Endothelial cell of umbilical vein (primary cell): ENCODE data around the gene SLC22A23. TPM values are rescaled to one million over a fixed set of nuclear protein-coding genes. Genes with fewer than 3 reads are reported as not detected.

Experiments used
- BruUV-seq: library from RNA; stranded (reverse); fragments of 400-500 nt; replicated peaks from 2 replicates; lab custom pipeline; 2021; lab: Mats Ljungman, UMichigan
- CTCF ChIA-PET: fragments of 300-600, 350-600 bp; sonication (Branson Sonifier 250); formaldehyde crosslinking; loops from one replicate; lab custom pipeline; 2021; ENCODE audit warnings: antibody characterized with exemption, inconsistent platforms; lab: Charles Lee
- POLR2A ChIA-PET: fragments of 300-600, 350-600 bp; sonication (Branson Sonifier 250); formaldehyde crosslinking; loops from one replicate; lab custom pipeline; 2021; ENCODE audit warnings: antibody characterized with exemption, inconsistent platforms; lab: Charles Lee
- DNase-seq: peaks from one replicate; pipeline ENCODE4 v3.0.0-alpha.2; 2011; ENCODE audit warnings: low read depth, low spot score
- FAIRE-seq: peaks from 2 replicates; lab custom pipeline; 2011; peaks lifted over from hg19 to GRCh38; lab: Jason Lieb, UNC
- H2AFZ ChIP-seq: 2 replicates; pipeline ENCODE4 v1.6.0; 2012; ENCODE audit warnings: low read depth, low read length, control low read depth, inconsistent platforms
- H3K27ac ChIP-seq: 2 replicates; pipeline ENCODE4 v1.5.1; 2011; ENCODE audit warnings: low read depth, mild to moderate bottlenecking, control low read depth, low read length, moderate library complexity; ENCODE audit not compliant: insufficient read depth
- H3K27me3 ChIP-seq, 2 experiments: 2 replicates each; pipeline versions ENCODE4 v1.6.0 to v1.6.1; 2011; ENCODE audit warnings: low read length in 2 of 2, mixed read lengths in 1 of 2; ENCODE audit not compliant: control insufficient read depth in 2 of 2, insufficient read depth in 2 of 2
- H3K36me3 ChIP-seq, 2 experiments: 2 replicates in 1 of 2; 3 replicates in 1 of 2; pipeline ENCODE4 v1.5.1; 2011; ENCODE audit warnings: low read length in 2 of 2, mild to moderate bottlenecking in 1 of 2, moderate library complexity in 1 of 2; ENCODE audit not compliant: control insufficient read depth in 2 of 2, insufficient read depth in 2 of 2; ENCODE audit errors: extremely low read depth in 1 of 2
- H3K4me1 ChIP-seq: 3 replicates; pipeline ENCODE4 v1.5.1; 2011; ENCODE audit warnings: mild to moderate bottlenecking, low read length; ENCODE audit not compliant: control insufficient read depth, insufficient read depth; ENCODE audit errors: extremely low read depth
- H3K4me2 ChIP-seq: 2 replicates; pipeline ENCODE4 v1.6.1; 2011; ENCODE audit warnings: low read length, control low read depth, mixed read lengths; ENCODE audit not compliant: insufficient read depth
- H3K4me3 ChIP-seq, 3 experiments: fragments of 200-600 bp in 1 of 3; sonication (generic), shearing (Covaris generic) in 1 of 3; replicated peaks in 1 of 3; 2 replicates each; pipeline ENCODE4 v1.5.1; 2011 to 2016; ENCODE audit warnings: control low read depth in 3 of 3, low read length in 3 of 3, mild to moderate bottlenecking in 2 of 3, inconsistent platforms in 1 of 3, low read depth in 1 of 3, moderate library complexity in 1 of 3; ENCODE audit not compliant: insufficient read depth in 1 of 3
- H3K79me2 ChIP-seq: 2 replicates; pipeline ENCODE4 v1.6.0; 2012; ENCODE audit warnings: low read length, inconsistent platforms; ENCODE audit not compliant: control insufficient read depth, insufficient read depth
- H3K9ac ChIP-seq: replicated peaks from 2 replicates; pipeline ENCODE3; 2011; ENCODE audit warnings: low read length, control low read depth; ENCODE audit not compliant: insufficient read depth; ENCODE audit errors: extremely low read depth
- H3K9me1 ChIP-seq: replicated peaks from 3 replicates; pipeline ENCODE4 v1.6.0; 2011; ENCODE audit warnings: mild to moderate bottlenecking, low read length; ENCODE audit not compliant: control insufficient read depth, insufficient read depth; ENCODE audit errors: extremely low read depth
- H3K9me3 ChIP-seq: replicated peaks from 2 replicates; pipeline ENCODE4 v1.5.1; 2012; ENCODE audit warnings: low read length, inconsistent platforms; ENCODE audit not compliant: control insufficient read depth, insufficient read depth
- H4K20me1 ChIP-seq: replicated peaks from 2 replicates; pipeline ENCODE3; 2011; ENCODE audit warnings: mild to moderate bottlenecking, low read length; ENCODE audit not compliant: control insufficient read depth, insufficient read depth; ENCODE audit errors: extremely low read depth
- CTCF ChIP-seq, 2 donors: IDR thresholded peaks; 1 replicate in 1 of 2; 2 replicates in 1 of 2; pipeline ENCODE4 v1.5.1; 2011; ENCODE audit warnings: low read length in 2 of 2, mild to moderate bottlenecking in 2 of 2, moderate library complexity in 2 of 2, control low read depth in 1 of 2, inconsistent platforms in 1 of 2, low read depth in 1 of 2; ENCODE audit not compliant: insufficient read depth in 1 of 2; ENCODE audit errors: extremely low read depth in 1 of 2
- FOS ChIP-seq: IDR thresholded peaks from 2 replicates; pipeline ENCODE4 v1.6.1; 2011; ENCODE audit warnings: mild to moderate bottlenecking, low read length, moderate library complexity, borderline replicate concordance; ENCODE audit not compliant: insufficient read depth
- dilution Hi-C: fragments of 300-500 bp; cut with MboI; formaldehyde crosslinking; loops from one replicate; pipeline ENCODE4 v1.15.0; 2019; ENCODE audit warnings: low sequenced_read_pairs; ENCODE audit not compliant: extremely low pct_ligation_motif_present
- intact Hi-C: fragments of 100-400 bp; cut with micrococcal nuclease; formaldehyde crosslinking; loops from one replicate; pipeline ENCODE4 v1.10.0; 2022
- polyA plus RNA-seq, 4 experiments: library from polyadenylated mRNA; depleted of rRNA in 3 of 4; stranded (reverse) in 3 of 4; unstranded in 1 of 4; fragments of >200 nt; gene quantifications; 2 replicates each; pipeline versions ENCODE4 v1.2.1 to v1.2.3, GENCODE V29; 2011 to 2012; ENCODE audit warnings: missing spikeins in 1 of 4
- total RNA-seq: library from RNA; stranded (reverse); gene quantifications from 2 replicates; pipeline ENCODE4 v1.2.3, GENCODE V29; 2021

Gene SLC22A23
- total and polyA plus RNA-seq, 2 donors (not counting 3 experiments of a cell fraction or from before 2014, with no cell fraction given): 4.2 to 14.3 TPM

DNA sequence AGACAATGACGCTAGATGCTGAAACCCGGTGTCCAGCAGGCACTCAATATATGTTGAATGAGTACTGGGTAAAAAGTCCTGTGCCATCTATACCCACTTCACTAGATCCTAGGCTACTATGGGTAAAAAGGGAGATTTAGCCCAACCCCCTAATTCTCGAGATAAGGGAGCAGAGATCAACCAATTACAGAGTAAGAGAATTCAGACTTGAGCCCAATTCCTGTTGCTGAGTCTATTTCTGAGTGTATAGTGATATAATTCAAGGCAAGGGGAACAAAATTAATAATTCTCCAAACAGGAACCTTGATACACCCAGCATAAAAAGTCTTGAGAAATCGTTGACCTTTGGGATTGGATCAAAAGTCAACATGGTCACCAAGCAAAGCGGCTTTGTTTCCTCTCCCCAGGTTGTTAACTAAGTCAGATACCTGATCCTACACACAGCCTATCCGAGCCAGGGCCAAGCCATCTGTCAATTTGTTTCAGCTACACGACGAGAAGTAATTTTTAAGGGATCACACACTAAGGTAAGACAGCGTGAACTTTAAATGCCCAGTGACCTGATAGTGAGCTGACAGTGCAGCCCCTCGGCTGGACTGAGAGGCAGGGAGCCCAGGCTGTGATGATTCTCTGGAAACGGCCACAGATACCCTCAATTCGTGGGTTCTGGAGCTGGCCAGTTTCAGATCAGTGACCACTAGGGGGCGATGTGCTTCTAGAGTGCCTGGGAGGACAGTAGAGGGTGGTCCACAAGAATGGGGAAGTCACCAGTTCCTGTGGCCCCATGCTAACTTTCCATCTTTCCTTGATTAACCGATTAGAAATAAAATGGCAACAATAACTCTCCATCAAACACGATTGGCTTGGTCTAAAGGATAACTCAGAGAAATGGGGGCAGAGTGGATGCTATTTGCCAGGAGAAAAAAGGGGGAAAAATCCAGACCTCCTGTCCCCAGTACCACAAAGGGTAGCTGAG, 46.2 kb downstream of the SLC22A23 start:
- Histone ChIP-seq H3K9me3 (no peaks in the 10 kb centered on the region), H3K4me2 (no peak overlapping the region), H4K20me1 (no peaks in the 10 kb centered on the region), H3K27me3 (no peaks in the 10 kb centered on the region), H3K9ac (no peak overlapping the region), H3K4me1 (no peaks in the 10 kb centered on the region), H3K27ac (no peak overlapping the region), H3K9me1 (no peaks in the 10 kb centered on the region), H3K36me3 (no peaks in the 10 kb centered on the region), H3K4me3 (no peak overlapping the region), H2AFZ (no peak overlapping the region), H3K79me2 (no peaks in the 10 kb centered on the region)
- TF ChIP-seq CTCF (IDR thresholded peaks at IDR 0.05; ENCODE audit: extremely low read depth in 1 of 2, insufficient read depth in 1 of 2, low read depth in 1 of 2, low read length in 2 of 2) (peak; percentile 85 to 87), FOS (no peak)
- FAIRE-seq (peak; percentile 88), DNase-seq (peak; percentile 59)
- POLR2A ChIA-PET: interaction anchor here (0.6 kb wide), 1 partner anchor 10 kb away, joined by 3 read pairs; no protein-coding TSS in a partner anchor
- intact Hi-C loops (loop anchor here (1.0 to 2.0 kb wide), 5 partner anchors 131 to 580 kb away; no protein-coding TSS in a partner anchor), dilution Hi-C loops (no loop called here)
- BruUV-seq: no TSS peak
- CTCF ChIA-PET: interaction anchor here (0.5 to 1.9 kb wide), 36 partner anchors 9 to 599 kb away, joined by 3 to 37 read pairs (median 4); no protein-coding TSS in a partner anchor
